Activated gamma-delta T cell treated with anti-CD3 and anti-CD28 coated beads, Interleukin-2, amount 50 U/mL, for 16 hours (primary cell): ENCODE results near the gene ANOS1.
"Not testable (repeated sequence)": the region's sequence is repeated elsewhere in the genome, so short reads cannot be mapped to it uniquely, and the experiment has no call there.

Experiments
- DNase-seq: peaks from one replicate; pipeline ENCODE4 v3.0.0-alpha.2; 2020; ENCODE audit warnings: low read depth

Gene ANOS1

GRCh38 chrX:8731559-8732395 is at the start of gene ANOS1:
TSS of gene ANOS1 (minus strand) at chrX:8732137. CDS start at chrX:8732036, 101 bp downstream.
- DNase-seq: no peak

DNA sequence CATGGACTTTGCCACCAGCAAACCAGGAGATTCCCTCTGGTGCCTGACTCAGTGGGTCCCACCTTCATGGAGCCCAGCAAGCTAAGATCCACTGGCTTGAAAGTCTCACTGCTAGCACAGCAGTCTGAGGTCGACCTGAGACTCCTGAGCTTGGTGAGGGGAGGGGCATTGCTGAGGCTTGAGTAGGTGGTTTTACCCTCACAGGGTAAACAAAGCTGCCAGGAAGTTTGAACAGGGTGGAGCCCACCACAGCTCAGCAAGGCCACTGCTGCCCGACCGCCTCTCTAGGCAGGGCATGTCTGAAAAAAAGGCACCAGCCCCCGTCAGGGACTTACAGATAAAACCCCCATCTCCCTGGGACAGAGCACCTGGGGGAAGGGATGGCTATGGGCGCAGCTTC is 41.2 kb upstream of the ANOS1 start:
- no peak for DNase-seq

- no peak for DNase-seq
These were observed 28.1 kb upstream of the ANOS1 start for GRCh38 chrX:8760021-8760420.

- not testable (repeated sequence) for DNase-seq
These were observed 26.8 kb upstream of the ANOS1 start for GRCh38 chrX:8758706-8759105.

GRCh38 chrX:8757609-8758389 is 25.9 kb upstream of the ANOS1 start:
- DNase-seq: not testable (repeated sequence)

GRCh38 chrX:8755813-8756212 is 23.9 kb upstream of the ANOS1 start:
- DNase-seq: no peak

- no peak for DNase-seq
These were observed 23.2 kb upstream of the ANOS1 start for GRCh38 chrX:8755116-8755515.

- no peak for DNase-seq
These were observed 17.8 kb upstream of the ANOS1 start for GRCh38 chrX:8749697-8750096.

DNA sequence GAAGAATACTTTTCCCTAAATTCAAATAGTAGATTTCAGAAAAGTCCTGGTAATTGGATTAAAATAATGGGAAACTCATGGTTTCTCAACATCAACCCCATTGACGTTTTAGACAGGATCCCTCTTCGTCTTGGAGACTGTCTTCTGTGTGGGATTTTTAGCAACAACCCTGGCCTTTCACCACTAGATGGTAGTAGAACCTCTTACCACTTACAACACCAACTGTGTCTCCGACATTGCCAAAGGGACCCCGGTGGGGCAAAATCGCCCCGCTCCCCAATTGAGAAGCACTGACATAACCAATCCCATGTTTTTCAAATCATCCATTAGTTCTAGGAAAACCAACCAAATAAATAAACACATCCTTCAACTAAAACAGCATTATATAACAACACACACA is 16.9 kb upstream of the ANOS1 start:
- DNase-seq: no peak

GRCh38 chrX:8743126-8743732 is 11.3 kb upstream of the ANOS1 start:
- peak; percentile 47 for DNase-seq

DNA sequence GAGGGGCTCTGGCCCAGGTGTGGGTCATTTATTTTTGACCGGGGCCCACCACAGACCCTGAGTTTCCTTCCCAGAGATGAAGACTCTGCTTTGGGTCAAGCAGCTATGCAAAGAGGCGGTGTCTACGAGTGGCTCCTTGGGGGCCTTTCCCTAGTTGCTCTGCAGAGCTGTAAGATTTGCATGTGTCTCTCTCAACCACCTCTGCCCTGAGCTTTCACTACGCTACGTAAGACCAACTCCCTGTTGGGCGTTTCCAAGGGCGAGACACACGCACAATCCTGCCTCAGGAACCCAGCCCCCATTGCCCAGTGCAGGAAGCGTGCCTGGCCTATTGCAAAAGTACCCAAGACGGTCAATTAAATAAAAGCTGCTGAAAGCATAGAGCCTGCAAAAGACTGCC is 10.0 kb upstream of the ANOS1 start:
- no peak for DNase-seq

GRCh38 chrX:8738588-8739189 is 6.8 kb upstream of the ANOS1 start:
- no peak for DNase-seq

DNA sequence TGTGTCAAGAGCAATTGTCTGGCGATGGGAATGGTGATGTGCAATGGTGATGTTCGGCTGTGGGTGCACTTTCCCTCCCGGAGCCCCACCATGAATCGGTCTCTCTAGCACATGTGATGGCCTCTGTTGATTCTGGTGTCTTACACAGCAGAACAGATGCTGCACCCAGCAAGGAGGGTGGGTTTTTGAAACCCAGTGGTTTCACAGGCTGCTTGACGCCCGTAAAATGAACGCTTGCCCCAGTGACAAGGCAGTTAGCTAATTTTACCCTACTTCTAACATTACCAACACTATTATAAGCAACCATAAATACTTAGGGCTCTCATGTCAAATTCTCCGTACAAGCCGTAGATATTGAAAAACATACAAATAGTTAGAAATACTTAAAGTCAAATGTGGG is 5.9 kb upstream of the ANOS1 start:
- no peak for DNase-seq

GRCh38 chrX:8730812-8731558 is 952 bp downstream of the ANOS1 start:
- DNase-seq: no peak

DNA sequence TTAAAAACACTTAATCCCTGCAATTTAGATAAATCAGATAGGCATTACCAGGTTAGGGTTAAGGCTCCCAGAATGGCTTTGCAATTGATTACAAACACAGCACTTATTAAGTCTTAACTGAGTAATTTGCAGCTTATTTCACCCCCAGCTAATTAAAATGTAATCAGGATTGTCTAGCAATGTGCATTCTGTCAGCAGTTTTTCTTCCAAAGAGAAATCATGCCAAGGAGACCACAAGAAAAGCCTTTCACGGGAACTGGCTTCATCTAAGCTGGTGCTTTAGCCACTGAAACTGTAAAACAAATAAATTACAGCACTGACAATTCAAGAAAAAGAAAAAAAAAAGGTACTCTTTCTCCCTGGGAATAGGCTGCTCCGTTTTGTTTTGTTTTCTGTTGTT is 2.1 kb downstream of the ANOS1 start:
- no peak for DNase-seq

GRCh38 chrX:8728932-8729535 is 2.9 kb downstream of the ANOS1 start:
- no peak for DNase-seq

- DNase-seq: no peak
These were observed 5.8 kb downstream of the ANOS1 start for GRCh38 chrX:8726031-8726652.

GRCh38 chrX:8724300-8724699 is 7.6 kb downstream of the ANOS1 start:
- DNase-seq: no peak

- DNase-seq: no peak
These were observed 10.4 kb downstream of the ANOS1 start for GRCh38 chrX:8721536-8721935.

DNA sequence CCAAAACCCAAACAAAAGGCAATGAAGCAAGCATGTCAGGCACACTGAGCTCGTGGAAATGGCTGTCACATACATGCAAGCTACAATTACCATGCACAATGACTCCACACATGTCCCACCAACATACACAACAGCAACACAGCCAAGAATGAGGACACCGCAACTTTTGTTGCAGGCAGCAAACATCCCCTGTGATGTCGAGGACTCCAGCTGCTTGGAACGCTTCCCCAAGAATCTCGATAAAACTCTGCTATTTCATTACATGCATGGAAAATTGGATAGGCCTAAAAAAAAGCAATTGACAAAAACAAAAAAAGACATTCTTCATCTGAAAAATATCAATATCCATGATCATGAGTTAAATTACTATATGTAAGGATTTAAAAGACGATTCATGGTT is 11.8 kb downstream of the ANOS1 start:
- DNase-seq: no peak

- DNase-seq: no peak
These were observed 14.6 kb downstream of the ANOS1 start for GRCh38 chrX:8717354-8717753.
